Measurements from ENCODE around the gene SUPT20HL2.
"Not testable (repeated sequence)": the region's sequence is repeated elsewhere in the genome, so short reads cannot be mapped to it uniquely, and the experiment has no call there.

Gene SUPT20HL2

GRCh38 chrX:24332878-24333277 is 19.0 kb upstream of the SUPT20HL2 start:
- no peak for TF ChIP-seq CTCF (IDR thresholded peaks at IDR 0.05; ENCODE audit: low read depth, low read length, missing control alignments)
- H3K4me3 ChIP-seq (ENCODE audit: low read depth, low read length) = no peak overlapping the region
- DNase-seq (ENCODE audit: low read depth) = no peak

- no peak for DNase-seq (ENCODE audit: low read depth)
Measured at GRCh38 chrX:24325231-24325630, 11.4 kb upstream of the SUPT20HL2 start.

GRCh38 chrX:24321741-24322395 is 8.0 kb upstream of the SUPT20HL2 start:
- no peak for TF ChIP-seq CTCF (IDR thresholded peaks at IDR 0.05; ENCODE audit: low read depth, low read length, missing control alignments)
- no peak for DNase-seq (ENCODE audit: low read depth)
- H3K4me3 ChIP-seq (ENCODE audit: low read depth, low read length) = no peak overlapping the region

More at GRCh38 chrX:24325231-24325630, 11.4 kb upstream of the SUPT20HL2 start:
- TF ChIP-seq CTCF (IDR thresholded peaks at IDR 0.05; ENCODE audit: low read depth, low read length, missing control alignments) = no peak
- no peak overlapping the region for H3K4me3 ChIP-seq (ENCODE audit: low read depth, low read length)

- no peak for TF ChIP-seq CTCF (IDR thresholded peaks at IDR 0.05; ENCODE audit: low read depth, low read length, missing control alignments)
- H3K4me3 ChIP-seq (ENCODE audit: low read depth, low read length) = no peak overlapping the region
- DNase-seq (ENCODE audit: low read depth) = no peak
Measured at GRCh38 chrX:24317567-24317966, 3.7 kb upstream of the SUPT20HL2 start.

GRCh38 chrX:24316111-24316510 is 2.2 kb upstream of the SUPT20HL2 start:
- TF ChIP-seq CTCF (IDR thresholded peaks at IDR 0.05; ENCODE audit: low read depth, low read length, missing control alignments) = no peak
- no peak overlapping the region for H3K4me3 ChIP-seq (ENCODE audit: low read depth, low read length)
- DNase-seq (ENCODE audit: low read depth) = no peak

- H3K4me3 ChIP-seq (ENCODE audit: low read depth, low read length); DNase-seq (ENCODE audit: low read depth): not testable (repeated sequence)
Measured at GRCh38 chrX:24312249-24312607, 1.6 kb downstream of the SUPT20HL2 start.

GRCh38 chrX:24311507-24312248 is 2.2 kb downstream of the SUPT20HL2 start:
- not testable (repeated sequence) for H3K4me3 ChIP-seq (ENCODE audit: low read depth, low read length); DNase-seq (ENCODE audit: low read depth)

- DNase-seq (ENCODE audit: low read depth); H3K4me3 ChIP-seq (ENCODE audit: low read depth, low read length): not testable (repeated sequence)
Measured at GRCh38 chrX:24310916-24311315, 3.0 kb downstream of the SUPT20HL2 start.

GRCh38 chrX:24309580-24310374 is 4.1 kb downstream of the SUPT20HL2 start:
- DNase-seq (ENCODE audit: low read depth); H3K4me3 ChIP-seq (ENCODE audit: low read depth, low read length): not testable (repeated sequence)

GRCh38 chrX:24308803-24309202 is 5.1 kb downstream of the SUPT20HL2 start:
- not testable (repeated sequence) for DNase-seq (ENCODE audit: low read depth); H3K4me3 ChIP-seq (ENCODE audit: low read depth, low read length)

Measured in GM12864 (cell line).